ENCODE data around the gene GFOD2. TPM values are rescaled to one million over a fixed set of nuclear protein-coding genes. Genes with fewer than 3 reads are reported as not detected.

Gene GFOD2
- total and polyA plus RNA-seq, 2 of the 13 experiments (the other 11 are each of a cell fraction or from before 2014, with no cell fraction given): 11.1 to 17.2 TPM

- TF ChIP-seq, protein P1, sequence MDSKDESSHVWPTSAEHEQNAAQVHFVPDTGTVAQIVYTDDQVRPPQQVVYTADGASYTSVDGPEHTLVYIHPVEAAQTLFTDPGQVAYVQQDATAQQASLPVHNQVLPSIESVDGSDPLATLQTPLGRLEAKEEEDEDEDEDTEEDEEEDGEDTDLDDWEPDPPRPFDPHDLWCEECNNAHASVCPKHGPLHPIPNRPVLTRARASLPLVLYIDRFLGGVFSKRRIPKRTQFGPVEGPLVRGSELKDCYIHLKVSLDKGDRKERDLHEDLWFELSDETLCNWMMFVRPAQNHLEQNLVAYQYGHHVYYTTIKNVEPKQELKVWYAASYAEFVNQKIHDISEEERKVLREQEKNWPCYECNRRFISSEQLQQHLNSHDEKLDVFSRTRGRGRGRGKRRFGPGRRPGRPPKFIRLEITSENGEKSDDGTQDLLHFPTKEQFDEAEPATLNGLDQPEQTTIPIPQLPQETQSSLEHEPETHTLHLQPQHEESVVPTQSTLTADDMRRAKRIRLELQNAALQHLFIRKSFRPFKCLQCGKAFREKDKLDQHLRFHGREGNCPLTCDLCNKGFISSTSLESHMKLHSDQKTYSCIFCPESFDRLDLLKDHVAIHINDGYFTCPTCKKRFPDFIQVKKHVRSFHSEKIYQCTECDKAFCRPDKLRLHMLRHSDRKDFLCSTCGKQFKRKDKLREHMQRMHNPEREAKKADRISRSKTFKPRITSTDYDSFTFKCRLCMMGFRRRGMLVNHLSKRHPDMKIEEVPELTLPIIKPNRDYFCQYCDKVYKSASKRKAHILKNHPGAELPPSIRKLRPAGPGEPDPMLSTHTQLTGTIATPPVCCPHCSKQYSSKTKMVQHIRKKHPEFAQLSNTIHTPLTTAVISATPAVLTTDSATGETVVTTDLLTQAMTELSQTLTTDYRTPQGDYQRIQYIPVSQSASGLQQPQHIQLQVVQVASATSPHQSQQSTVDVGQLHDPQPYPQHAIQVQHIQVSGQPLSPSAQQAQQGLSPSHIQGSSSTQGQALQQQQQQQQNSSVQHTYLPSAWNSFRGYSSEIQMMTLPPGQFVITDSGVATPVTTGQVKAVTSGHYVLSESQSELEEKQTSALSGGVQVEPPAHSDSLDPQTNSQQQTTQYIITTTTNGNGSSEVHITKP (CRISPR knock-in tag; IDR thresholded peaks at IDR 0.05; ENCODE audit: low read depth): no peak
- TF ChIP-seq, protein P2, sequence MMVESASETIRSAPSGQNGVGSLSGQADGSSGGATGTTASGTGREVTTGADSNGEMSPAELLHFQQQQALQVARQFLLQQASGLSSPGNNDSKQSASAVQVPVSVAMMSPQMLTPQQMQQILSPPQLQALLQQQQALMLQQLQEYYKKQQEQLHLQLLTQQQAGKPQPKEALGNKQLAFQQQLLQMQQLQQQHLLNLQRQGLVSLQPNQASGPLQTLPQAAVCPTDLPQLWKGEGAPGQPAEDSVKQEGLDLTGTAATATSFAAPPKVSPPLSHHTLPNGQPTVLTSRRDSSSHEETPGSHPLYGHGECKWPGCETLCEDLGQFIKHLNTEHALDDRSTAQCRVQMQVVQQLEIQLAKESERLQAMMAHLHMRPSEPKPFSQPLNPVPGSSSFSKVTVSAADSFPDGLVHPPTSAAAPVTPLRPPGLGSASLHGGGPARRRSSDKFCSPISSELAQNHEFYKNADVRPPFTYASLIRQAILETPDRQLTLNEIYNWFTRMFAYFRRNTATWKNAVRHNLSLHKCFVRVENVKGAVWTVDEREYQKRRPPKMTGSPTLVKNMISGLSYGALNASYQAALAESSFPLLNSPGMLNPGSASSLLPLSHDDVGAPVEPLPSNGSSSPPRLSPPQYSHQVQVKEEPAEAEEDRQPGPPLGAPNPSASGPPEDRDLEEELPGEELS (CRISPR knock-in tag; IDR thresholded peaks at IDR 0.05): no peak
- no peak for TF ChIP-seq ZFAT (CRISPR knock-in tag; conservative IDR thresholded peaks at IDR 0.05)
- TF ChIP-seq DNMT1 (CRISPR knock-in tag; IDR thresholded peaks at IDR 0.05): no peak
- no peak for TF ChIP-seq NFIB (CRISPR knock-in tag; IDR thresholded peaks at IDR 0.05; ENCODE audit: borderline replicate concordance)
- TF ChIP-seq ZFP36 (IDR thresholded peaks at IDR 0.05; ENCODE audit: borderline replicate concordance, low read depth, low read length, partially characterized antibody): no peak
- TF ChIP-seq, protein P3, sequence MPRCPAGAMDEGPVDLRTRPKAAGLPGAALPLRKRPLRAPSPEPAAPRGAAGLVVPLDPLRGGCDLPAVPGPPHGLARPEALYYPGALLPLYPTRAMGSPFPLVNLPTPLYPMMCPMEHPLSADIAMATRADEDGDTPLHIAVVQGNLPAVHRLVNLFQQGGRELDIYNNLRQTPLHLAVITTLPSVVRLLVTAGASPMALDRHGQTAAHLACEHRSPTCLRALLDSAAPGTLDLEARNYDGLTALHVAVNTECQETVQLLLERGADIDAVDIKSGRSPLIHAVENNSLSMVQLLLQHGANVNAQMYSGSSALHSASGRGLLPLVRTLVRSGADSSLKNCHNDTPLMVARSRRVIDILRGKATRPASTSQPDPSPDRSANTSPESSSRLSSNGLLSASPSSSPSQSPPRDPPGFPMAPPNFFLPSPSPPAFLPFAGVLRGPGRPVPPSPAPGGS (CRISPR knock-in tag; IDR thresholded peaks at IDR 0.05): peak; percentile 3; the same call in 1 of the 2 replicates
- peak; percentile 30; the same call in 1 of the 2 replicates for TF ChIP-seq KAT7 (CRISPR knock-in tag; IDR thresholded peaks at IDR 0.05; ENCODE audit: borderline replicate concordance)
- no peak; the same call in 1 of the 2 replicates for TF ChIP-seq MXD1 (CRISPR knock-in tag; IDR thresholded peaks at IDR 0.05)
- TF ChIP-seq FOXA3 (CRISPR knock-in tag; IDR thresholded peaks at IDR 0.05): no peak
- peak; percentile 19; the same call in 1 of the 2 replicates for TF ChIP-seq MIER3 (CRISPR knock-in tag; IDR thresholded peaks at IDR 0.05; ENCODE audit: borderline replicate concordance)
- no peak for TF ChIP-seq XRCC5 (optimal IDR thresholded peaks at IDR 0.05; ENCODE audit: low read length)
- no peak for TF ChIP-seq ZNF326 (CRISPR knock-in tag; IDR thresholded peaks at IDR 0.05; ENCODE audit: borderline replicate concordance)
- no peak for TF ChIP-seq ZNF362 (CRISPR knock-in tag; IDR thresholded peaks at IDR 0.05; ENCODE audit: borderline replicate concordance)
- TF ChIP-seq FOXC1 (CRISPR knock-in tag; IDR thresholded peaks at IDR 0.05; ENCODE audit: borderline replicate concordance): no peak; the same call in 1 of the 2 replicates
- TF ChIP-seq ZBTB43 (CRISPR knock-in tag; conservative IDR thresholded peaks at IDR 0.05): no peak
- TF ChIP-seq PAF1 (CRISPR knock-in tag; IDR thresholded peaks at IDR 0.05): no peak
Measured at GRCh38 chr16:67666032-67666551, 53.0 kb downstream of the GFOD2 start (continued).
